DOHH2 (cell line): ENCODE results near the gene STAG1.

ENCODE experiments used
- CTCF ChIP-seq: fragments of 200-600 bp; sonication (generic); IDR thresholded peaks from one replicate; pipeline ENCODE4 v1.5.1; 2014; ENCODE audit warnings: antibody characterized with exemption, mild to moderate bottlenecking, low read depth, low read length; ENCODE audit not compliant: poor library complexity, severe bottlenecking
- EZH2phosphoT487 ChIP-seq: fragments of 200-600 bp; sonication (generic); IDR thresholded peaks from 2 replicates; pipeline ENCODE4 v1.6.1; 2017; ENCODE audit warnings: borderline replicate concordance, mild to moderate bottlenecking, antibody characterized with exemption, low read length, moderate library complexity, mixed read lengths

- TF ChIP-seq CTCF = no peak
- TF ChIP-seq EZH2phosphoT487 = no peak
Observed at GRCh38 chr3:136463170-136463569, 289.0 kb downstream of the STAG1 start.
